GM23248 (cell line): ENCODE measurements around the gene TANK. TPM values are rescaled to one million over a fixed set of nuclear protein-coding genes. Genes with fewer than 3 reads are reported as not detected.
A peak's percentile ranks its signal among the peaks of the same experiment; 100 is the strongest.

ENCODE experiments used
- DNase-seq: peaks from one replicate; pipeline ENCODE4 v3.0.0-alpha.2; 2015
- H2AFZ ChIP-seq: fragments of 200-600 bp; sonication (generic); 2 replicates; pipeline ENCODE4 v1.6.1; 2016; ENCODE audit warnings: antibody characterized with exemption
- H3F3A ChIP-seq: fragments of 200-600 bp; sonication (generic); 2 replicates; pipeline ENCODE4 v1.6.1; 2016; ENCODE audit warnings: mild to moderate bottlenecking, antibody characterized with exemption, mixed run types; ENCODE audit not compliant: insufficient read depth
- H3K27ac ChIP-seq: fragments of 200-600 bp; sonication (generic); 2 replicates; pipeline ENCODE4 v1.5.1; 2016; ENCODE audit warnings: mild to moderate bottlenecking
- H3K27me3 ChIP-seq: fragments of 200-600 bp; sonication (generic); replicated peaks from 2 replicates; pipeline ENCODE4 v1.6.1; 2016; ENCODE audit warnings: mild to moderate bottlenecking; ENCODE audit not compliant: insufficient read depth
- H3K36me3 ChIP-seq: fragments of 200-600 bp; sonication (generic); 2 replicates; pipeline ENCODE4 v1.6.1; 2016; ENCODE audit warnings: low read depth, mild to moderate bottlenecking
- H3K4me1 ChIP-seq: fragments of 200-600 bp; sonication (generic); 2 replicates; pipeline ENCODE4 v1.6.1; 2016; ENCODE audit warnings: mild to moderate bottlenecking; ENCODE audit not compliant: insufficient read depth
- H3K4me2 ChIP-seq: fragments of 200-600 bp; sonication (generic); one replicate; pipeline ENCODE4 v1.6.1; 2016; ENCODE audit warnings: mild to moderate bottlenecking; ENCODE audit not compliant: unreplicated experiment
- H3K4me3 ChIP-seq: fragments of 200-600 bp; sonication (generic); 2 replicates; pipeline ENCODE4 v1.5.1; 2016; ENCODE audit warnings: mild to moderate bottlenecking
- H3K79me2 ChIP-seq: fragments of 200-600 bp; sonication (generic); 2 replicates; pipeline ENCODE4 v1.6.1; 2016; ENCODE audit warnings: mild to moderate bottlenecking; ENCODE audit not compliant: insufficient read depth
- H3K9ac ChIP-seq: fragments of 200-600 bp; sonication (generic); 2 replicates; pipeline ENCODE4 v1.6.1; 2016; ENCODE audit warnings: mild to moderate bottlenecking
- H3K9me2 ChIP-seq: fragments of 200-600 bp; sonication (generic); 2 replicates; pipeline ENCODE4 v1.6.1; 2016; ENCODE audit warnings: mixed run types, mild to moderate bottlenecking, moderate library complexity; ENCODE audit not compliant: insufficient read depth
- H3K9me3 ChIP-seq: fragments of 200-600 bp; sonication (generic); one replicate; pipeline ENCODE4 v1.6.1; 2017; ENCODE audit warnings: low read depth
- H4K20me1 ChIP-seq: fragments of 200-600 bp; sonication (generic); 2 replicates; pipeline ENCODE4 v1.6.0; 2016; ENCODE audit not compliant: insufficient read depth
- EZH2 ChIP-seq: fragments of 200-600 bp; sonication (generic); IDR thresholded peaks from 2 replicates; pipeline ENCODE4 v1.6.1; 2018; ENCODE audit warnings: antibody characterized with exemption, mild to moderate bottlenecking; ENCODE audit not compliant: insufficient read depth, poor library complexity, severe bottlenecking
- EZH2phosphoT487 ChIP-seq: fragments of 200-600 bp; sonication (generic); IDR thresholded peaks from 2 replicates; pipeline ENCODE4 v1.6.1; 2018; ENCODE audit warnings: antibody characterized with exemption, moderate library complexity, mild to moderate bottlenecking, low read depth; ENCODE audit not compliant: insufficient read depth
- WGBS, 2 experiments: methylation state at CpG; one replicate each; pipeline ENCODE4 v1.1.6; 2015 to 2017; ENCODE audit warnings: low lambda C conversion rate in 2 of 2, low coverage in 1 of 2; ENCODE audit errors: missing lambda C conversion rate in 2 of 2; 5-methylcytosine and 5-hydroxymethylcytosine counted together
- in situ Hi-C: fragments of 300-500 bp; cut with MboI; formaldehyde crosslinking; loops from 2 replicates; pipeline ENCODE4 v1.15.0; 2020
- polyA plus RNA-seq: library from polyadenylated mRNA; unstranded; fragments of >200 nt; fragmentation: Nextera tagmentation; extraction: Ambion mirVana; gene quantifications from 2 replicates; pipeline ENCODE4 v1.2.1, GENCODE V29; 2016
- total RNA-seq: library from RNA; depleted of rRNA; stranded (reverse); fragments of >200 nt; shearing (Covaris generic); gene quantifications from 2 replicates; pipeline ENCODE4 v1.2.3, GENCODE V29; 2014

TANK gene
- total and polyA plus RNA-seq, 2 experiments from 2014 or later = 60.4 to 84.4 TPM

- TF ChIP-seq EZH2 (no peak), EZH2phosphoT487 (no peak)
- peaks cover 10% of the 10 kb centered on the region; the same call in 1 of the 2 replicates for H3K27me3 ChIP-seq
- 86 to 88% methylated on average over 5 of the region's 5 CpGs for whole genome bisulfite sequencing, 2 experiments
- in situ Hi-C loops = no loop called here
- H3K4me1 ChIP-seq = no peaks in the 10 kb centered on the region
- H3F3A ChIP-seq = peaks cover 10% of the 10 kb centered on the region
- no peaks in the 10 kb centered on the region for H3K9me3 ChIP-seq
- no peaks in the 10 kb centered on the region for H3K36me3 ChIP-seq
- no peak for DNase-seq
- H4K20me1 ChIP-seq = no peaks in the 10 kb centered on the region
- H2AFZ ChIP-seq = no peak overlapping the region
- no peak overlapping the region for H3K4me2 ChIP-seq
- H3K79me2 ChIP-seq = no peaks in the 10 kb centered on the region
- no peak overlapping the region for H3K4me3 ChIP-seq
- no peak overlapping the region for H3K27ac ChIP-seq
- H3K9me2 ChIP-seq = no peaks in the 10 kb centered on the region
- no peak overlapping the region for H3K9ac ChIP-seq
Measured at GRCh38 chr2:161245261-161245553, 85.0 kb downstream of the TANK start.

DNA sequence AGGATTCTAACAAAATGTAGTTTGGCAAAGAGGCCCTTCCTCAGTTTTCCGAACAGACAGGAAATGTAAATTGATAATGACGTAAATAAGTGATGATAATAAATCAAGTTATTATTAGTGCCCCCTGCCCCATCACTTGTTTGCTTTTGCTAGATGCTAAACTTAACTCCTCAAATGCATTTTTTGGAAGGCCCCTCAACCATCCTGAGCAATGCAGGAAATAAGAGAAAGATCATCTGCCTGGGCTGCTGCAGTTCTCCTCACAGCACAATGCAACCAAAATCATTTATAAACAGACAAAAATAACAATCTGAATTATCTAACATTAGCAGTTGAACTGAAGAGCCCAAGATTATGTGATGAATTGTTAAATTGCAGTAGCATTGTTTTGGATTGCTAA, 85.4 kb downstream of the TANK start:
- no peak overlapping the region for H2AFZ ChIP-seq
- in situ Hi-C loops = no loop called here
- no peak overlapping the region for H3K4me3 ChIP-seq
- 96 to 100% methylated on average over 2 of the region's 2 CpGs for WGBS, 2 experiments
- H4K20me1 ChIP-seq = no peaks in the 10 kb centered on the region
- no peak for TF ChIP-seq EZH2phosphoT487
- no peak for TF ChIP-seq EZH2
- H3K9me2 ChIP-seq = no peaks in the 10 kb centered on the region
- peaks cover 5% of the 10 kb centered on the region for H3F3A ChIP-seq
- no peak for DNase-seq
- H3K4me2 ChIP-seq = no peak overlapping the region
- no peaks in the 10 kb centered on the region for H3K4me1 ChIP-seq
- H3K9me3 ChIP-seq = no peaks in the 10 kb centered on the region
- peaks cover 10% of the 10 kb centered on the region; the same call in 1 of the 2 replicates for H3K27me3 ChIP-seq
- no peak overlapping the region for H3K9ac ChIP-seq
- H3K36me3 ChIP-seq = no peaks in the 10 kb centered on the region
- H3K27ac ChIP-seq = no peak overlapping the region
- H3K79me2 ChIP-seq = no peaks in the 10 kb centered on the region

- 84 to 93% methylated on average over 5 of the region's 5 CpGs for WGBS, 2 experiments
- H3K9me2 ChIP-seq = no peaks in the 10 kb centered on the region
- in situ Hi-C loops = no loop called here
Measured at GRCh38 chr2:161246281-161246680, 86.1 kb downstream of the TANK start.

DNA sequence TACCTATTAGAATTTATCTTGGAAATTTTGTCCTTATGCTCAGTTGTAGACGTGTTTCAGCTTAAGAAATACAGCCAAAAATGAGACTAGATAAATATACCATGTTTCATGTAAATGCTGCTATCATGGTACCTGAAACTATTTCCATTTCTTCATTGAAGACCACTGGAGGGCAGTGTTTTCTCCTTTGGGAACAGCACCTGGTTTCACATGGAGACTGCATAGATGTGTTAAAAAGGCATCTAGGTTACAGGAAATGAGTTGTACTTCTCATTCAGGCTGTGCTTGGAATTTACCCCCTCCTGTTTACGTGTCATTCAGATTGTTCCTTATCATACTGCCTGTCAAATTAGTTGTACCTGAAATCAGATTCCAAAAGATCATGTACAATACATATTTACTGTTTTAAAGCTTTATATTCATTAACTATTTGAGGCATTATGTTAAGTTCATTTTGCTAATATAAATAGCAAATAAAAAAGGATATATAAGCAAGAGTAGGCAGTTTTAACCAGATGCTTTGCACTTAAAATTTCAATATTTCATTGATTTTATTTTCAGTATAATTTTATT, 90.7 kb downstream of the TANK start:
- Histone ChIP-seq H3K9me2 (no peaks in the 10 kb centered on the region), H3K27ac (no peak overlapping the region), H3K9ac (no peak overlapping the region), H3K4me3 (no peak overlapping the region), H3K79me2 (no peaks in the 10 kb centered on the region), H3K4me1 (no peaks in the 10 kb centered on the region), H2AFZ (no peak overlapping the region), H3F3A (no peaks in the 10 kb centered on the region), H4K20me1 (no peaks in the 10 kb centered on the region), H3K4me2 (no peak overlapping the region), H3K9me3 (no peaks in the 10 kb centered on the region), H3K36me3 (no peaks in the 10 kb centered on the region), H3K27me3 (peaks cover 10% of the 10 kb centered on the region; the same call in 1 of the 2 replicates)
- TF ChIP-seq EZH2 (no peak), EZH2phosphoT487 (no peak)
- 2 to 4% methylated on average over 2 of the region's 2 CpGs for WGBS, 2 experiments
- in situ Hi-C loops = loop anchor here (25.0 kb wide), 1 partner anchor 686 kb away; no protein-coding TSS in a partner anchor
- DNase-seq = peak; percentile 62

More at GRCh38 chr2:161246281-161246680, 86.1 kb downstream of the TANK start:
- Histone ChIP-seq H3F3A (no peaks in the 10 kb centered on the region), H3K79me2 (no peaks in the 10 kb centered on the region), H4K20me1 (no peaks in the 10 kb centered on the region), H3K27ac (no peak overlapping the region), H3K9me3 (no peaks in the 10 kb centered on the region), H3K4me2 (no peak overlapping the region), H3K4me1 (no peaks in the 10 kb centered on the region), H3K36me3 (no peaks in the 10 kb centered on the region), H3K9ac (no peak overlapping the region), H2AFZ (no peak overlapping the region), H3K4me3 (no peak overlapping the region), H3K27me3 (peaks cover 10% of the 10 kb centered on the region; the same call in 1 of the 2 replicates)
- no peak for TF ChIP-seq EZH2
- no peak for TF ChIP-seq EZH2phosphoT487
- DNase-seq = no peak
